Measurements from ENCODE around the gene CYFIP2. TPM values are rescaled to one million over a fixed set of nuclear protein-coding genes. Genes with fewer than 3 reads are reported as not detected.

The CYFIP2 gene
- total and polyA plus RNA-seq, 10 of the 15 experiments (the other 5 are each of a cell fraction or from before 2014, with no cell fraction given): 43.4 to 173 (median 96.0) TPM

DNA sequence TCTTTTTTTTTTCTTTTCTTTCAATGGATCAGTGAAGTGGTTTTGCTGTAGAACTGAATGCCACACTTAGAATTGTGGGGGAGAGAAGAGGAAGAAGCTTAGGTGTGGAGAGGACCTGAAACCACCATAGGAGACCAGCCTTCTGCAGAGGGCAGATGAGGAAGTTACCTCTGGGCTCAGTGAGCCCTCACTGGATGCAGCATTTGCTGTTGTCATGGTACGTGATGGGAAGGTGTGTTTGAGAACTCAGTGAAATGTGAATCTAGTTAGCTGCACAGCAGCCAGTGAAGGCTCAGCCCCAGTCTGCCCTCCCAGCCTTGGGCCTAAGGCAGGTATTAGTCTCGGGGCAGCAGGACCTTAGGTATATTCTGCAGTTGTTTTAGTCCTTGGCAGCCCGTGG, 17.5 kb downstream of the CYFIP2 start (continued):
- TF ChIP-seq, protein P1, sequence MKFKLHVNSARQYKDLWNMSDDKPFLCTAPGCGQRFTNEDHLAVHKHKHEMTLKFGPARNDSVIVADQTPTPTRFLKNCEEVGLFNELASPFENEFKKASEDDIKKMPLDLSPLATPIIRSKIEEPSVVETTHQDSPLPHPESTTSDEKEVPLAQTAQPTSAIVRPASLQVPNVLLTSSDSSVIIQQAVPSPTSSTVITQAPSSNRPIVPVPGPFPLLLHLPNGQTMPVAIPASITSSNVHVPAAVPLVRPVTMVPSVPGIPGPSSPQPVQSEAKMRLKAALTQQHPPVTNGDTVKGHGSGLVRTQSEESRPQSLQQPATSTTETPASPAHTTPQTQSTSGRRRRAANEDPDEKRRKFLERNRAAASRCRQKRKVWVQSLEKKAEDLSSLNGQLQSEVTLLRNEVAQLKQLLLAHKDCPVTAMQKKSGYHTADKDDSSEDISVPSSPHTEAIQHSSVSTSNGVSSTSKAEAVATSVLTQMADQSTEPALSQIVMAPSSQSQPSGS (IDR thresholded peaks at IDR 0.05; ENCODE audit: low read length): no peak
- TF ChIP-seq, protein P2, sequence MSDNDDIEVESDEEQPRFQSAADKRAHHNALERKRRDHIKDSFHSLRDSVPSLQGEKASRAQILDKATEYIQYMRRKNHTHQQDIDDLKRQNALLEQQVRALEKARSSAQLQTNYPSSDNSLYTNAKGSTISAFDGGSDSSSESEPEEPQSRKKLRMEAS (IDR thresholded peaks at IDR 0.05; ENCODE audit: low read depth, low read length): no peak
- TF ChIP-seq RUNX3 (IDR thresholded peaks at IDR 0.05; ENCODE audit: low read length): peak; percentile 67
- no peak for TF ChIP-seq MEF2A (IDR thresholded peaks at IDR 0.05; ENCODE audit: insufficient read depth, low read depth, low read length)
- TF ChIP-seq SPI1 (IDR thresholded peaks at IDR 0.05; ENCODE audit: borderline replicate concordance, insufficient read depth, low read depth, low read length): peak; percentile 43; the same call in 1 of the 2 replicates

DNA sequence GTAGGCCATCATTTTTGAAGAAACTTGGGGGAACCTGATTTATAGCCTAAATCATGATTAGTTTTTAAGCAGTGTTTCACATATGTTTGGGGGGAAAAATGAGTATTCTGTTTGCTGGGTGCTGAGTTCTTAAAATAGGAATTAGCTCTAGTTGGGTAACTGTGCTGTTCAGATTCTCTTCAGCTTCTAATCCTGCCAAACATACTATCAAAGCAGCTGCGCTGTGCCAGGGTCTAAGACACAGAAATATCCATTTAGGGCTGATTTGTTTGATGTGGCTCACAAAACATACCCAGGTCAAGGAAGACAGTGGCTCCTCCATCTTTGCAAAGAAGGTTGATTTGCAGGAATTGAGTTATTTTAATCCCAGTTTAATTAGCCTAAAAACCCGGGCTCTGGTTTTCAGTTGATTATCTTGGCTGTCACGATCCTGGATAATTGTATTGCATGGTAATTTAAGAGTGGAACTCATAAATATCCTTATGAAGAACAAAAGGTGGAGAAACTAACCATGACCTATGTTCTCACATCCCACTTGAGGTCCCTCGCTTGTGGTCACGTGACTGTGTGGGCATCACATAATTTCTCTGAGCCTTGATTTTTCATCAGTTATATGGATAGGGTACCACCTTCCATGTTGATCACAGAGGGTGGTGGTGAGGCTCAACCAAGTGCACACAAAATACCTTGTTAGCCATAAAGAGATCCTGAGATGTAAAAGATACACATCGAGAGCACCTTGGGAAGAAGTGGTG, 18.7 kb downstream of the CYFIP2 start:
- Histone ChIP-seq H3K4me3 (no peak overlapping the region), H3K9me3 (replicated peaks; ENCODE audit: control insufficient read depth, insufficient read depth, low read length) (peaks cover 5% of the 10 kb centered on the region; the same call in 1 of the 3 replicates), H3K4me1 (ENCODE audit: control insufficient read depth, insufficient read depth, low read length) (peaks cover 21% of the 10 kb centered on the region), H2AFZ (ENCODE audit: control insufficient read depth, low read depth, low read length) (no peak overlapping the region), H3K27me3 (replicated peaks in 1 of 2; ENCODE audit: control insufficient read depth in 2 of 2, insufficient read depth in 2 of 2, low read length in 1 of 2) (no peaks in the 10 kb centered on the region), H3K27ac (ENCODE audit: control insufficient read depth, insufficient read depth) (no peak overlapping the region), H3K36me3 (ENCODE audit: control insufficient read depth in 2 of 2, insufficient read depth in 2 of 2, low read length in 1 of 2) (peaks cover 11 to 26% of the 10 kb centered on the region in 2 experiments), H3K79me2 (ENCODE audit: control insufficient read depth, insufficient read depth, low read length) (peaks cover 47% of the 10 kb centered on the region), H3K9ac (ENCODE audit: control insufficient read depth, insufficient read depth, low read length) (no peak overlapping the region), H4K20me1 (ENCODE audit: control insufficient read depth, insufficient read depth) (peaks cover 7% of the 10 kb centered on the region; the same call in 1 of the 2 replicates), H3K4me2 (ENCODE audit: control insufficient read depth, insufficient read depth) (no peak overlapping the region)
- ChIA-PET RAD21 (ENCODE audit: unreplicated experiment) (interaction anchor here (2.0 to 2.6 kb wide), 2 partner anchors 12 to 117 kb away, joined by 5 to 36 read pairs; no protein-coding TSS in a partner anchor), POLR2A (interaction anchor here (1.0 to 5.7 kb wide), 5 partner anchors 8 to 22 kb away, joined by 3 to 41 read pairs (median 7); no protein-coding TSS in a partner anchor), SMC1A (ENCODE audit: uncharacterized antibody, unreplicated experiment) (interaction anchor here (0.7 to 2.5 kb wide), 11 partner anchors 12 to 273 kb away, joined by 3 to 24 read pairs (median 5); no protein-coding TSS in a partner anchor), CTCF (interaction anchor here (0.5 to 3.2 kb wide), 10 partner anchors 11 to 136 kb away, joined by 3 to 21 read pairs (median 4); no protein-coding TSS in a partner anchor)
- BruUV-seq (replicated peaks): no TSS peak
- intact Hi-C loops (cut with micrococcal nuclease; ENCODE audit: unreplicated experiment): loop anchor here (10.0 kb wide), 1 partner anchor 1210 kb away; no protein-coding TSS in a partner anchor
- ATAC-seq: no peak
- TF ChIP-seq YY1 (IDR thresholded peaks at IDR 0.05; ENCODE audit: low read depth, low read length) (no peak), PAX8 (IDR thresholded peaks at IDR 0.05) (no peak), EZH2 (IDR thresholded peaks at IDR 0.05; ENCODE audit: borderline replicate concordance, control insufficient read depth, low read depth, low read length) (no peak), SMARCA5 (IDR thresholded peaks at IDR 0.05) (no peak), NR2C1 (IDR thresholded peaks at IDR 0.05) (no peak), POLR2AphosphoS2 (IDR thresholded peaks at IDR 0.05; ENCODE audit: low read depth, low read length) (no peak), MYC (IDR thresholded peaks at IDR 0.05; ENCODE audit: insufficient read depth, insufficient read length, insufficient replicate concordance, low read length, severe bottlenecking) (no peak)
- DNase-seq (ENCODE audit: low read depth, low spot score): no peak
- FAIRE-seq: no peak
- 96% methylated on average over 6 of the region's 6 CpGs for WGBS (ENCODE audit: insufficient coverage, insufficient replicate concordance, low lambda C conversion rate, missing lambda C conversion rate)
- in situ Hi-C loops (cut with MboI): no loop called here
